Thyroid gland (tissue), 4 donors: ENCODE results near the gene AMPD3.

Experiments
- POLR2A ChIP-seq, 2 donors: fragments of 450-650 bp; IDR thresholded peaks; one replicate each; pipeline ENCODE4 v1.6.1; 2017; ENCODE audit warnings: antibody characterized with exemption in 2 of 2, mild to moderate bottlenecking in 2 of 2, moderate library complexity in 1 of 2
- TF ChIP-seq, protein P1 (sequence below), 6 experiments: fragments of 200-600 bp in 3 of 6; fragments of 450-650 bp in 3 of 6; sonication (generic) in 3 of 6; IDR thresholded peaks; one replicate each; pipeline ENCODE4 v1.5.1; 2016 to 2019; ENCODE audit warnings: antibody characterized with exemption in 6 of 6, mild to moderate bottlenecking in 2 of 6, inconsistent platforms in 1 of 6, moderate library complexity in 1 of 6

DNA sequence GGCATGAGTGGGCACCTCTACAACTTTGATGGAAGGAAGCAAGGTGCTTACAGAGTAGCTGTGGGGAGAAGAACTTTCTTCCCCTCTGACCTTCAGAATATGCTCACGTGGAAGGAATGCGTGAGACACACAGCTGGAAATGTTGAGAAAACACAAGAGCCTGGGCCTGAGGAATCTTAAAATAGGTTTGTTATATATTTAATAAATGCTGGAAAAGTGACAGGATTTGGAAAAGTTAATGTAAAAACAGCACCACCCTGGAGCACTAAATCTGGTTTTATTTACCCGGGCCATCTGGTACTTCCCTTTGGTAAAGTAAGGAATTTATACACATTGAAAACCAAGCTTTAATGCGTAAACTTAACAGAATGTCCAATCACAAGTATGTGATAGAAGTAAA, 14.0 kb upstream of the AMPD3 start:
- TF ChIP-seq, protein P1, sequence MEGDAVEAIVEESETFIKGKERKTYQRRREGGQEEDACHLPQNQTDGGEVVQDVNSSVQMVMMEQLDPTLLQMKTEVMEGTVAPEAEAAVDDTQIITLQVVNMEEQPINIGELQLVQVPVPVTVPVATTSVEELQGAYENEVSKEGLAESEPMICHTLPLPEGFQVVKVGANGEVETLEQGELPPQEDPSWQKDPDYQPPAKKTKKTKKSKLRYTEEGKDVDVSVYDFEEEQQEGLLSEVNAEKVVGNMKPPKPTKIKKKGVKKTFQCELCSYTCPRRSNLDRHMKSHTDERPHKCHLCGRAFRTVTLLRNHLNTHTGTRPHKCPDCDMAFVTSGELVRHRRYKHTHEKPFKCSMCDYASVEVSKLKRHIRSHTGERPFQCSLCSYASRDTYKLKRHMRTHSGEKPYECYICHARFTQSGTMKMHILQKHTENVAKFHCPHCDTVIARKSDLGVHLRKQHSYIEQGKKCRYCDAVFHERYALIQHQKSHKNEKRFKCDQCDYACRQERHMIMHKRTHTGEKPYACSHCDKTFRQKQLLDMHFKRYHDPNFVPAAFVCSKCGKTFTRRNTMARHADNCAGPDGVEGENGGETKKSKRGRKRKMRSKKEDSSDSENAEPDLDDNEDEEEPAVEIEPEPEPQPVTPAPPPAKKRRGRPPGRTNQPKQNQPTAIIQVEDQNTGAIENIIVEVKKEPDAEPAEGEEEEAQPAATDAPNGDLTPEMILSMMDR (IDR thresholded peaks at IDR 0.05), result no peak
- TF ChIP-seq POLR2A (IDR thresholded peaks at IDR 0.05), result no peak
